Karpas-422 (cell line): ENCODE results near the gene UGT1A6. TPM values are rescaled to one million over a fixed set of nuclear protein-coding genes. Genes with fewer than 3 reads are reported as not detected.

ENCODE experiments used
- DNase-seq: peaks from one replicate; pipeline ENCODE4 v3.0.0-alpha.2; 2015
- H2AFZ ChIP-seq: fragments of 200-600 bp; sonication (generic); 2 replicates; pipeline ENCODE4 v1.6.1; 2014; ENCODE audit warnings: antibody characterized with exemption, low read length, mixed read lengths
- H3K27ac ChIP-seq: fragments of 200-600 bp; sonication (generic); 2 replicates; pipeline ENCODE4 v1.5.1; 2014; ENCODE audit warnings: mild to moderate bottlenecking, low read length, moderate library complexity
- H3K27me3 ChIP-seq: fragments of 200-600 bp; sonication (generic); 2 replicates; pipeline ENCODE4 v1.6.1; 2014; ENCODE audit warnings: low read length, mixed read lengths
- H3K36me3 ChIP-seq: fragments of 200-600 bp; sonication (generic); 2 replicates; pipeline ENCODE4 v1.6.1; 2014; ENCODE audit warnings: low read length, mixed read lengths; ENCODE audit not compliant: insufficient read depth
- H3K4me1 ChIP-seq: fragments of 200-600 bp; sonication (generic); 2 replicates; pipeline ENCODE4 v1.6.1; 2014; ENCODE audit warnings: mild to moderate bottlenecking, low read length, mixed read lengths
- H3K4me2 ChIP-seq: fragments of 200-600 bp; sonication (generic); 2 replicates; pipeline ENCODE4 v1.6.1; 2014; ENCODE audit warnings: low read length, low read depth, mild to moderate bottlenecking; ENCODE audit not compliant: poor library complexity, severe bottlenecking
- H3K4me3 ChIP-seq: fragments of 200-600 bp; sonication (generic); 2 replicates; pipeline ENCODE4 v1.5.1; 2014; ENCODE audit warnings: mild to moderate bottlenecking, antibody characterized with exemption, low read length, mixed read lengths
- H3K79me2 ChIP-seq: fragments of 200-600 bp; sonication (generic); 2 replicates; pipeline ENCODE4 v1.6.1; 2014; ENCODE audit warnings: mild to moderate bottlenecking, low read length, mixed read lengths
- H3K9ac ChIP-seq: fragments of 200-600 bp; sonication (generic); 2 replicates; pipeline ENCODE4 v1.6.0; 2014; ENCODE audit warnings: low read length
- H3K9me2 ChIP-seq: fragments of 200-600 bp; sonication (generic), shearing (Covaris generic); replicated peaks from 2 replicates; pipeline ENCODE4 v1.6.0; 2014; ENCODE audit warnings: mild to moderate bottlenecking, low read length, moderate library complexity; ENCODE audit not compliant: insufficient read depth
- H3K9me3 ChIP-seq: fragments of 300-700, 200-600 bp; sonication (generic); 2 replicates; pipeline ENCODE4 v1.6.1; 2014; ENCODE audit warnings: low read length, mixed read lengths
- H4K20me1 ChIP-seq: fragments of 200-600 bp; sonication (generic); 2 replicates; pipeline ENCODE4 v1.6.1; 2014; ENCODE audit warnings: mild to moderate bottlenecking, antibody characterized with exemption, low read length, low read depth; ENCODE audit not compliant: insufficient read depth
- total RNA-seq: library from RNA; depleted of rRNA; stranded (reverse); fragments of >200 nt; shearing (Covaris generic); gene quantifications from 2 replicates; pipeline ENCODE4 v1.2.3, GENCODE V29; 2014; ENCODE audit warnings: low replicate concordance; rRNA removed

The UGT1A6 gene
- total RNA-seq, 1 experiment from 2014 or later = not detected

DNA sequence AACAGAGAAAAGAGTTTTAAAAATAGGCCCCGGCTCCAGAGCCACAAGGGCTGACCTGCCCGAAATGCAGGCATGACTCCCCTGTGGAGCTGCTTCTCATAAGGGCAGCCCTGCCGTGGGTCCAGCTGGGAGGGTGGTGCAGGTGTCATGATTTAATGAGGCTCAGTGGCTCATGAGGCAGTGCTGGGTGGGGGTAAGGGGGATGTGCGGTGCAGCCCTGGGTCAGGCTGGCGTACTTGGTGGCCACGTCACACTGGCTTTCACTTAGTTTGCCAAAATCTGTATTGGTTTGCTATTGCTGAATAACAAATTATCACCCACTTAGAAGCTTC, 128.1 kb downstream of the UGT1A6 start:
- H3K9ac ChIP-seq = no peak overlapping the region
- H3K9me2 ChIP-seq = no peaks in the 10 kb centered on the region
- no peak overlapping the region for H3K4me2 ChIP-seq
- H3K36me3 ChIP-seq = no peaks in the 10 kb centered on the region
- no peaks in the 10 kb centered on the region for H4K20me1 ChIP-seq
- no peaks in the 10 kb centered on the region for H3K9me3 ChIP-seq
- no peaks in the 10 kb centered on the region for H3K27me3 ChIP-seq
- DNase-seq = no peak
- no peak overlapping the region for H3K4me3 ChIP-seq
- no peak overlapping the region for H3K27ac ChIP-seq
- H2AFZ ChIP-seq = no peak overlapping the region
- peaks cover 60% of the 10 kb centered on the region for H3K4me1 ChIP-seq
- no peaks in the 10 kb centered on the region for H3K79me2 ChIP-seq

DNA sequence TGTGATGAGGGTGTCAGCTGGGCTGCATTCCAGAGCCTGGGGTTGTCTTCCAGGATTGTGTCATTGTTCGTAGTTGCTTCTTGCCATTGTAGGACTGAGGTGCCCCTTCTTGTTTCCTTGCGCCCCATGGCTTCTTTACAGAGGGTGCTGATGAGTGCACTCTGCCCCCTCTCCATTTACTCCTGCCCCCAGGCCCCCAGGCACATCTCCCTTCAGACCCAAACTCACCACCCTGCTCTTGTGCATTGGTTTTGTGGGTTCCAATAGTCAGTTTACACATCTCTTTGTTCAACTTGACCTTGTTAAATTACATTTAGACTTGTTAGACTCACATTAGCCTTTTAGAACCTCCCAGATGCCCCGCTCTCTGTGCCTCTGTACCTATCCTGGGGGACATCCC, 128.5 kb downstream of the UGT1A6 start:
- Histone ChIP-seq H3K9me3 (no peaks in the 10 kb centered on the region), H3K9ac (no peak overlapping the region), H4K20me1 (no peaks in the 10 kb centered on the region), H3K27me3 (no peaks in the 10 kb centered on the region), H3K27ac (no peak overlapping the region), H3K4me3 (no peak overlapping the region), H3K4me2 (no peak overlapping the region), H3K4me1 (peaks cover 57% of the 10 kb centered on the region), H2AFZ (no peak overlapping the region), H3K36me3 (no peaks in the 10 kb centered on the region), H3K9me2 (no peaks in the 10 kb centered on the region), H3K79me2 (no peaks in the 10 kb centered on the region)
- DNase-seq = no peak

DNA sequence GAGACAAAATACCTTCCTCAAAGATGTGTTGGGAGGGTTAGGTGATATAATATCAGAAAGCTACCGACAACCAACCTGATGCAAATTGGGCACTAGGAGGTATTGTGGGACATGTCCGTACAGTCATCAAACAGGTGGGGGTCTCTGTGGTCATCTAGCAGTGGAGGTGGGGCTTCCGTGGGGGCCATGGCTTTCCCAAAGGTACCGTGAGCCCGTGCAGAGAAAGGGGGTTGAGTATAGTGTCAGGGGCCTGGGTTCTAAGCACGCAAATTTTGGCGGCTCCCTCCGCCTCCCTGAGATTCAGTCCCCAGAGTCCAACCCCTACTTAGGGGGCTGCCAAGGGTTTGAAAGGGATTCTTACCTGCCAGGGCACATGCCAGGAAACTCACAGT, 129.0 kb downstream of the UGT1A6 start:
- Histone ChIP-seq H3K27ac (no peak overlapping the region), H3K9ac (no peak overlapping the region), H3K9me2 (no peaks in the 10 kb centered on the region), H3K9me3 (no peaks in the 10 kb centered on the region), H2AFZ (no peak overlapping the region), H4K20me1 (no peaks in the 10 kb centered on the region), H3K36me3 (no peaks in the 10 kb centered on the region), H3K4me3 (no peak overlapping the region), H3K27me3 (no peaks in the 10 kb centered on the region), H3K4me2 (no peak overlapping the region), H3K4me1 (peaks cover 61% of the 10 kb centered on the region), H3K79me2 (no peaks in the 10 kb centered on the region)
- DNase-seq = no peak

DNA sequence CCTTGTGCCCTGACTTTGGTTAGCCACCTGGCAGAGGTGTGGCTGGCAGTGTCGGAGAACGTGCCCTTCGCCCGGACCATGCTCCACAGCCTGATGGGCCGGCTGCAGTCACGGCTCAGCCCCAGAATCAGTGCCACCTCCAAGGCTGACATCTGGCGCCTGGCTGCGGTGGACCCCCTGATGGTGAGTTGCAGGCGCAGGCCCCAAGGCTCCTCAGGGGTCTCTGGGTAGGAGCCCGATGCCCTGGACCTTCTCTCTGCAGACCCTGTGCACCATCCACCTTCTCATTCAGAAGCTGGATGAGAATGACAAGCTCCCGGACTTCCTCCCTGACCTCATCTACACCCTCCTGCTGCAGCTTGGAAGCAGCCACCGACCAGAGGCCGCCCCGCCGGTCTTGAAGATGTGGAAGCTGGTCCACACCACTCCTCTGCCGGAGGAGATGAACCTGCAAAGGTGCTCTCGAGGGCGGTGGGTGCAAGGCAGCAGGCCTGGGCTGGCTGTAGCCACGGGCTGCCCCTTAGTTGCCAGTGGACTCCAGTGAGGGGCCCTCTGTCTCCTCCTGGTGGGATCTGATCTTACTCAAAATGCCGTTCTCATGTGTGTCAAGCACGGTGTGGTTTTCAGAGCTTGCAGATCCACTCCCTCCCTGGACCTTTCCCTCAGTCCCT, 129.5 kb downstream of the UGT1A6 start:
- no peak for DNase-seq
- Histone ChIP-seq H4K20me1 (no peaks in the 10 kb centered on the region), H2AFZ (no peak overlapping the region), H3K9me2 (no peaks in the 10 kb centered on the region), H3K9me3 (no peaks in the 10 kb centered on the region), H3K79me2 (no peaks in the 10 kb centered on the region), H3K27ac (no peak overlapping the region), H3K4me1 (peaks cover 63% of the 10 kb centered on the region), H3K4me3 (no peak overlapping the region), H3K27me3 (no peaks in the 10 kb centered on the region), H3K4me2 (no peak overlapping the region), H3K36me3 (no peaks in the 10 kb centered on the region), H3K9ac (0 out of 2 replicates have a peak overlapping the region, but pooled peaks have one; percentile 35)

Other genes with a start within 250 kb of the UGT1A6 start
- 7.9 and 9.5 TPM in 2 replicates for gene USP40, start 126.1 kb upstream of the UGT1A6 start, total RNA-seq
- gene UGT1A8, start 75.3 kb upstream of the UGT1A6 start, total RNA-seq = 0.18 TPM in 1 of 2 replicates, not detected in the other
- gene UGT1A10, start 56.4 kb upstream of the UGT1A6 start, total RNA-seq = 0.11 and 0.14 TPM in 2 replicates
- not detected in 2 replicates for gene UGT1A9, start 21.0 kb upstream of the UGT1A6 start, total RNA-seq
- 0.18 TPM in 1 of 2 replicates, not detected in the other for gene UGT1A7, start 11.0 kb upstream of the UGT1A6 start, total RNA-seq
- not detected in 2 replicates for gene UGT1A5, start 20.0 kb downstream of the UGT1A6 start, total RNA-seq
- not detected in 2 replicates for gene UGT1A4, start 25.8 kb downstream of the UGT1A6 start, total RNA-seq
- gene UGT1A3, start 36.2 kb downstream of the UGT1A6 start, total RNA-seq = not detected in 2 replicates
- not detected in 2 replicates for gene UGT1A1, start 67.4 kb downstream of the UGT1A6 start, total RNA-seq
- gene MROH2A, start 85.4 kb downstream of the UGT1A6 start, total RNA-seq = 1.9 and 2.6 TPM in 2 replicates
- 16.5 and 29.0 TPM in 2 replicates for gene HJURP, start 161.6 kb downstream of the UGT1A6 start, total RNA-seq
- not detected in 2 replicates for gene TRPM8, start 224.5 kb downstream of the UGT1A6 start, total RNA-seq